HG02759 (cell line): ENCODE measurements around the gene KRTAP10-1.
"Not testable (repeated sequence)": the region's sequence is repeated elsewhere in the genome, so short reads cannot be mapped to it uniquely, and the experiment has no call there.

ENCODE experiments used
- ATAC-seq: cut with Tn5 transposase; IDR thresholded peaks from one replicate; pipeline ENCODE4 v1.9.1; 2021; ENCODE audit warnings: mild to moderate bottlenecking, moderate library complexity; ENCODE audit not compliant: unreplicated experiment

KRTAP10-1 gene

DNA sequence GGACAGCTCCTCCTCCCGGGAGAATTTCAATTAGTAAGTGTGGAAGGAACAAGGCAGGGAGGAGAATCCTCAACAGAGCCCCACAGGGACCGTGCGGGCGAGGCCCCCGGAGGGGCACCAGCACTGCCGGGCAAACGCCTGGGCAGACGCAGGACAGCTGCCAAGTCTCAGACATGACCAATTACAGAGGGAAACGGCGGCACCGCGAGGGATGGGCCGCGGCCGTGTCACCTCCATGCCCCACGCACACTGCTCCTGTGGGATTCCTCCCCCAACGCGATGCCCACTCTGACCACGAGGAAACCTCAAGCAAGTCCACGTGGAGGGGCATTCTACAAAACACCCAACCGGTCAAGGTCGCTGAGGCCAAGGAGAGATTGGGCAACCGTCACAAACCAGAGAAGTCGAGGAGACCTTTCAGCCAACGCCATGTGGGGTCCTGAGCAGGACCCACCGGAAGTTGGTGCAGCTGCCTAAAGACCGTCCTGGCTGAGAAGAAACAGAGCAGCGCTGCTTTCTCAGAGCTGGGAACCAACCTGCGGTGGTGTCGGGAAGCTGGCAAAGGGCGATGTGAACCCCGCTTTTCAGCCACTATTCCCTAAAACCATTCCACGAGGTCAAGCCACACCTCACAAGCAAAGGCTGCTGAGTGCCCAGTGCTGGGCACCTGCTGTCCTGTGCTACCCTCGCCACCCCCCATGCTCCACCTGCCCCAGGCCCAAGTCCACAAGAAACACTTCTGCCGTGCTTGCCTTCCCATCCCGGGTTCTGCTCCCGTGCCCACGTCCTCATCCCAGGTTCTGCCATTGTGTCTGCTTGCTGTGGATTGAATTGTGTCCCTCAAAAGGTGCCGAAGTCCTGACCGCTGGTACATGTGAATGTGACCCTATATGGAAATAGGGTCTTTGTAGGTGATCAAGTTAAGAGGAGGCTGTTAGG is 32.1 kb upstream of the KRTAP10-1 start:
- no peak for ATAC-seq

DNA sequence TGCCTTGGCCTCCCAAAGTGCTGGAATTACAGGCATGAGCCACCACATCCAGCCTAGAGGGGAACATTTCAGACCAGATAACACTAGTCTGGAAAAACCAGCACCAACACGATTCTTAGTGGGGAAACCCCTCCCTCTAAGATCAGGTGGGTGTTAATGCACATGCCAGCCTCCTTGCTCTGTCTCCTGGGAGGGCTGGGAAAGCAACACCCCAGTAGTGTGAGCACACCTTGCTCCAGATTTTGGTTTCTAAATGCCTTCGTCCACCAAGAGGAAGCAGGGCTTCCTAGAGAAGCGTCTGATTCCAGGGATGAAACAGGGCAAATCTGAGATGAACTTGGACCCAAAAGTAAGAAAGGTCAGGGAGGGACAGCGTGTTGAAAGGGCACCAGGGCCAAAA is 31.3 kb upstream of the KRTAP10-1 start:
- no peak for ATAC-seq

DNA sequence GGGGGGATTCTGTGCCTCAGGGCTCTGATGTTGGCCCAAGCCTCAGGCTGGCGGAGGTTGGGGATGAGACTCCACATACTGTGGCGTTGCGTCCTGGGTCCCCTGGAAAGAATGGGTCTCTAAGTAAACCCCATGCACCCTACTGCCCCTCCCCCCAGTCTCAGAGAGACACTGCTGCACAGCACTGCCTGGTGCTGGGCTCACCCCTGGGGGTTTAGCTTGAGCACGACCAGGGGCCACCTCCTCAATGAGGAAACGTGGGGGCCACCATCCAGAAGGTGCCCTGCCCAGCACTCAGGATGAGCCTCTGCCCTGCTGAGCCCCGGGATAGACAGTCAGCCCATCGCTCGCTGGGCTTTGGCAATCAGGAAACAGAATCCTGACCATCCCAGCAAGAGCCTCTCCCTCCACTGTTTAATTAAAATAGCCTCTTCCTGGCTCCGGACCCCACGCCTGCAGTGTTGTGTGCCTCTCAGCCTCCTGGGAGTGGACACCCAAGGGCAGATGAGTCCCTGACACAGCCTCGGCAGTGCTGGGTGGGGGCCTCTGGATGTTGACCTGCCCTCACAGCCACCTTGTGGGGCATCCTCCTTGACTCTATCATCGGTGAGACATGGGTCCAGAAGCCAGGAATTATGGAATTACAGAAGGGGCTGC is 30.0 kb upstream of the KRTAP10-1 start:
- no peak for ATAC-seq

DNA sequence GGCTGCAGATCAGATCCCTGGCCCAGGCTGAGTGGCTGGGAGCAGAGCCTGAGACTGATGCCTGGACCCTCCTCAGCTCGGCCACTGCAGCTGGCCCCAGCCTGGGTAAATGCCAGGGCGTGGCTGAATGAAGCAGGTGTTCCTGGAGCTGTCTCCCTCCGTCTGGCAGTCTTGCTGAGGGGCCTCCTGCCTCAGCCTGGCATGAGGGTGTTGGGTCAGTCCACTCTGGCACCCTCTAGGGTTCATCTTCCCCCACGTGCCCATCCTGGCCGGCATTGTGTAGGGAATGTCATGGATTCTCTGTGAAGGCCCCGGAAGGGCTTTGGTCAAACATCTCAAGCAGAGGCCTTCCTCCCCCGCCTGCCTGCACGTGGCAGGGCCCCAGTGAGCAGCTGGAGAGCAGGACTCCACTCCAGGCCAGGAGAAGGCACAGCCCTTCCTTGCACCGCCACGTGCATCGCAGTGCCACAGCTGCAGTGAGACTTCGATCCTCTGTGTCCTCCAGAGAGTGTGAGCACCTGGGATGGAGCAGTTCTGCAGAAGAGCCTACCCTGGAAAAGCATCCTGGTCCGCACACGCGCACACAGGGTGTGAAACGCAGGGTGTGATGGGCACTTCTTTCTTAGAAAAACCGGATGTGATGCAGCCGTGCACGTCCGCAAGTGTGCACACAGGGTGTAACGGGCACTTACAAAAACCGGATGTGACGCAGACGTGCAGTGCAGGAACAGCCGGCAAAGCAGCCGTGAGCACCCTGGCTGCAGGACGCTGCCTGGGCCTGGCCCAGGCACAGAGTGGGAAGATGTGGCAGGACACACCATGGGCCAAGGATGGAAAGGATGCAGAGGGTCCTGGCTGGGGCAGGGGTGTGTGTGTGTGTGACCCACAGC is 28.9 kb upstream of the KRTAP10-1 start:
- no peak for ATAC-seq

DNA sequence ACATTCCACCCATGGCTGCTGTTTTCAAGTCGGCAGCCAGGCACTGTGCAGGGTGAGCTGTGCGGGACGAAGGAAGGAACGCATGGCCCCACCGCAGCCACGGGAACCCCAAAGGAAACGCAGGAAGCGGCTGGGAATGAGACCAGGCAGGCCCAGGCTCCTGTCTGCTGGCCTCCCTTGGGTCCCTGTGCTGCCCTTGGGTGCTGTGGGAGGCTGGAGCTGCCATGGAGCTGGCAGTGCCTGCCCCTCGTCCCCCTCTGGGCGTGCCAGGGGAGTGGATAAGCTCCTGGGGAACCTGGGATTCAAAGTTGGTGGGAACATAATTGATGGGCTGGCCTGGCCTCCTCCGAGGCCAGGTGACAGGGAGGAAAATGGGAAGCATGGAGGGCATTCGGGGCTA is 28.3 kb upstream of the KRTAP10-1 start:
- no peak for ATAC-seq

DNA sequence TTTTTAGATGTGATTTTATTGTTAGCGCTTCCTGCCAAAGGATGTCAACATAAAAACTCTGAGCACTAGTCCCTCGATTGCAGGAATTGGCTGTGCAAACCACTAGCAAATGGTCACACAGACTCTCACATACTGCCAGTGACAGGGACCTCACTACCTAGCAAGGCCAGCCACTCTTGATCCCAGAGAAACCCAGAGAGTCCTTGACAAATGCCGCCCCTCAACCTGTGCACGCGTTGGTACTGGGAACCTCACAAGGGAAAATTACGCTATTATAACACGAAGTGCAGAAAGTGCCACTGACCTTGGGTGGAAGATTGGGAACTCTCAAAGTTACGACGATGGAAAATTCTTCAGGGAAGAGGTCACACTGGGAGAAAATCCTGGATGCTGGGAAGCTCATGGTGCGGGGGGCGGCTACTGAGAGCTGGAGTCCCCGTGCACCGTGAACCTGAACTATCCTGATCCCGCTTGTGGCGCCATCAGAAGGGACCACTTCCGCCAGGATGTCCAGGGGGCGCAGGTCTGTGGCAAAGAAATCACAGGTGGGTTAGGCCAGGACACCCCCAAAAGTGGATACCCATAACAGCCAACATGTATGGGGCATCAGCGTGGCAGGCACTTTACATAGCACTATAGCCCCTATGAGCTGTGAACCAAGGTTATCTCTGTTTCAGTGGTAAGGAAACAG is 27.6 kb upstream of the KRTAP10-1 start:
- ATAC-seq, result no peak

DNA sequence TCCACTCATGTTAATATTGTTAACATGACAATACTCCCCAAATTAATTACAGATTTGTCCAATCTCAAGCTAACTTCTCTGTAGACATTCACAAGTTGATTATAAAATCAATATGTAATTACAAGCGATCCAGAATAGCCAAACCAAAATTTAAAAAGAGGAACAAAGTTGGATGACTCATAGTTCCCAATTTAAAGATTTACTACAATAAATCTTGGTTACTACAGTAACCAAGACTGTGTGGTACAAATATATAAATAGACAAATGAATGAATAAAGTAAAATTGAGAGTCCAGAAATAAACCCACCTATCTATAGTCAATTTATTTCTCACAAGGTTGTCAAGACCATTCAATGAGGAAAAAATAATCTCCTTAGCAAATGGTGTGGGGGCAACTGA is 26.4 kb upstream of the KRTAP10-1 start:
- ATAC-seq, result no peak

DNA sequence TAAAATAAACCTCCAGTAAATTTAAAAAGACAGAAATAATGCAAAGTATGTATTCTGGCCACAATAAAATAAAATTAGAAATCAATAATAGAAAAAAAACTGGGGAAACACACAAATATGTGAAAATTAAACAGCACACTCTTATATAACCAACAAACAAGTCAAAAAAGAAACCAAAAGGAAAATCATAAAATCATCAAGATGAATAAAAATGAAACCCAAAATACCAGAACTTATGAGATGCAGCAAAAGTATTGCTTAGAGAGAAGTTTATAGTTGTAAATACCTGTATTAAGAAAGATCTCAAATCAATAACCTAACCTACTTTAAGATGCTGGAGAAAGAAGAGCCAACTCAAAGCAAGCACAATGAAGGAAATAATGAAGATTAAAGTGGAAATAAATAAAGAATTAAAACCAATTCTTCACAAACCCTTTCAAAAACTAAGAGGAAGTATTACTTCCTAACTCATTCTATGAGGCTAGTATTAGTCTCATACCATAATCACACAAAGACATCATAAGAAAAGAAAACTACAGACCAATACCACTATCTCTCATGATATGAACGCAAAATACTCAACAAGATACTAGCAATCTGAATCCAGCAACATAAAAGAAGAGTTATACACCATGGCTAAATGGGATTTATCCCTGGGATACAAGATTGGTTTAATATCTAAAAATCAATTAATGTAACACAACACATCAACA is 25.0 kb upstream of the KRTAP10-1 start:
- ATAC-seq, result no peak

DNA sequence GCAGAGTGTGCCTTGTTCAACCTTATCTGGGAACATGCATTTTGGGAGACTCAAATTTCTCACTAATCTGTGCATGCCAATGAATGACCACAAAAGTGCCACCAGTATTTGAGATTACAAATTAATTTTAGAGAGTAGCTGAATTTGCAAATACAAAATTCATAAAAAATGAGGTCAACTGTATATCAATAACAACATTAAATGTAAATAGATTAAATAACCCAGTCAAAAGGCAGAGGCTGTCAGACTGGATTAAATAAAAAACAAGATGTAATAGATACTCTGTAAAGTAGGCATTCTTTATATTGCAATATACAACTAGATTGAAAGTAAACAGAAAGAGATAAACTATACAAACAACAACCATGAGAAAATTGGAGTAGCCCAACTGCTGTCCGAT is 24.1 kb upstream of the KRTAP10-1 start:
- no peak for ATAC-seq

DNA sequence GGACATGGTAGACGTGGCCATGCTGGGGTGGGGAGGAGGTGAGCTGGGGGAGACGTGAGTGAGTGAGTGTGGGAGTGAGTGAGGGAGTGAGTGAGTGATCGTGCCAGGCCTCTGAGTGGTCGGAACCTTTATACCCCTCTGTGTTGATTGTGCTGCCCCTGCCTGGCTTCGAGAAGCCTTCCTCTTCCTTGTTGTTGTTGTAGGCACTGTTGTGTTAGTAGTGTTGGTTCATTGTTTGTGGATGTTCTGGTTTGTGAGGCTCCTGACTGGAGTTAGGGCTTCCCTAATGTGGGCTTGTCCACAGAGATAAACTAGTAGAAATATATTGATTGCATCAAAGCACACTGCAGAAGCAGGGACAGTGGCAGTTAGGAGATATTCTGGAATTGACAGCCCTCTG is 18.7 kb upstream of the KRTAP10-1 start, which contains the start of gene KRTAP10-3:
TSS of gene KRTAP10-3 (minus strand) at position 101 of the 400 bp plus-strand sequence. CDS start at position 21, 80 bp downstream.
- ATAC-seq, result no peak

DNA sequence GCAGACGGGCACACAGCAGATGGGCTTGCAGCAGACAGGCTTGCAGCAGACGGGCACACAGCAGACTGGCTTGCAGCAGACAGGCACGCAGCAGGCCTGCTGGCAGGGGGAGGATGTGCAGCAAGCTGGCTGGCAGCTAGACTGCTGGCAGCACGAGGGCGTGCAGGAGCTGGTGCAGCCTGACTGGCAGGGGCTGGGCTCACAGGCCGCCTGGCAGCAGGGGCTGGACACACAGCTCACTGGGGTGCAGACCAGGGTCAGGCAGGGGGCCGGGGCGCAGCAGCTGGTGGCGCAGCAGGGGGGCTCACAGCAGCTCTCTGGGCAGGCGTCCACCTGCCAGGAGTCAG is 18.3 kb upstream of the KRTAP10-1 start:
- ATAC-seq, result not testable (repeated sequence)

DNA sequence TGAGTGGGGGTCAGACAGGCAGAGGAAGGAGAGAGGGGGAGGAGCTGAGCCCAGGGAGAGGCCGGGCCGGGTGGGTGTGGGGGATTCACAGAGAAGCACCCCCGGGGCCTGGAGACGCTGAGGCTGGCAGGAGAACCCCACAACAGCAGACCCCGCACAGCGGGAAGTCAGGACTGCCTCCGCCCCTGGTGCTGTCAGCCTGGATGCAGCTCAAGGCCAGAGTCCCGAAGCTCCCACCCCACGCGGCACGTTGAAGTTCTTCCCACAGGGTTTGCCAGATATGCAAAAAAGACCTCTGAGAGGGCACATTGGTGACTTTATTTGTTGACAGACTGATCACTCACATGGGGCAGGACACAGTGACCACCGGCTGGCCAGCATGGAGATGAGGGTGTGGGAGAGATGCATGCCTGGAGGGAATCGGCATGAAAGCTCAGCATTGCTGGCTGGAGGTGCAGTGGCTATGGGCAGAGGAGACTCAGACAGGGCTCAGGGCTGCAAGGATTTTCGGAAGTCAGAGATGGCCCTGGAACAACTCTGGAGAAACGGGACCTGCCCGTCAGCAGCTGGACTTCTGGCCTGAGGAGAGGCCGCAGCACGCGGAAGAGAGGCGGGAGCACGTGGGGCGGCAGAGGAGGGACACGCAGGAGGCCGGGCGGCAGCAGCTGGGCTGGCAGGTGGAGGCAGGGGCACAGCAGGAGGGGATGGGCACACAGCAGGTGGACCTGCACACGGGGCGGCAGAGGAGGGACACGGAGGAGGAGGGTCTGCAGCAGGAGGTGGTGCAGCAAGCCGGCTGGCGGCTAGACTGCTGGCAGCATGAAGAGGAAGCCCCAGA is 17.7 kb upstream of the KRTAP10-1 start:
- no peak for ATAC-seq

DNA sequence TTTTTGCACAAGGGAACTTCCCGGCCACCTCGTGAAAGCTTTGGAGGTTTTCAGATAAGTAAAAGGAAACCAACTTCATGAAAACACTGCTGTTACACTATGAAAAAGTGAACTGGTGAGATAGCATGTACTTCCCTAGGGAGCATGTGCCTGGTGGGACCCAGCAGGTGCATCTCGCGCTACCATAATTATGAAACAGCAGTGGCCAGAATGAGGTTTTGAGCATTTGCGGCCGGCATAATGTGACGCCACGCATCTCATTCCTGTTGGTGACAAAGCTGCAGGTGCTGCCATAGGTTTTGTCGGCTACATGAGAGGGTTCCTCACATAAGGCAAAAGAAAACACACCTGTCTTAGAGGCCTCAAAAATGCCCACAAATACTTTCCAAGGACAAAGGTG is 16.9 kb upstream of the KRTAP10-1 start:
- ATAC-seq, result no peak

DNA sequence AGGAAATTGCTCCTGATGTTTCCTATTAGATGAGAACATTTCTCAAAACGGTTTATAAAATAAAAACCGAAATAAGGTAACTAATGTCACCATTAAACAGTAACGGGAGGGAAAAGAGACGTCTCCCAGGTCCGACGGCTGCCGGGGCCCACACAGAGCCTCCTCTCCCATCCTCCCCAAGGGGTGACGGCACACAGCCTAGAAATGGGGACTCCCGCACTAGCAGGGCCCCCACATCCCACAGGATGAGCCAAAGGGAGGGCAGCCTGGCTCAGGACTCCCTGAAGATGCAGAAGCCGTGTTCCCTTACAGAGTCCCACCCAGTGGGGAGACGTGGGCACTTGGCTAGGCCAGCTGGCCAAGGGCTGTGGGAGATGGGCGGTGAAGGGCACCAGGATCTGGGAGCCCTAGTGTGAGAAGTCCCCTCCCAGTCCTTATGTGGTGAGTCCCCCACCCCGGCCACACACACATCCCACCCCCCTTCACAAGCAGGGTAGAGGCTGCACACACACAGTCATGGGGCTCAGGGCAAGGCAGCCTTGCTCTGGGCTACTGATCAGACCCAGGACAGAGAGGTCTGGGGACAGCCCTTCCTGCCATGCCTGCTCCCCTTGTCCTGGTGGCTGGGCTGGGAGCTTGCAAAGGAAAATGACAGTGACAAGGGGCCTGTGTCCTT is 15.3 kb upstream of the KRTAP10-1 start:
- no peak for ATAC-seq

DNA sequence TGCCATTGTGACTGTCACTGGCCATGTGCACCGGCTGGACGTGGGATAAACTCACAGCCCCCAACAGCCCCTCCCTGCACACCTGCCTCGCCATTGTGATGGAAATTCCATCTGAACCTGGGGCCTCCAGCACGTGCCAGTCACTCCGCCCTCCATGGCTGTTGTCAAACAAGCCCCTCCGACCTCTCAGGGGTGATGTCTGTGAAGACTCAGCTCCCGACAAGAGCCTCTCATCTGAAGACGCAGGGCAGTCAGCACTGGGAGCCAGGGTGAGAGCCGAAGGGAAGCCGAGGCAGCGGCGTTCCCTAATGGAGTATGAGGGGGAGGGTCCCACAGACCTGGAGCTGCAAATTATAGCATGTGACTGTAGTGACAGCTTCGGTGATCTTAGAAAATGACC is 12.7 kb upstream of the KRTAP10-1 start:
- ATAC-seq, result no peak

DNA sequence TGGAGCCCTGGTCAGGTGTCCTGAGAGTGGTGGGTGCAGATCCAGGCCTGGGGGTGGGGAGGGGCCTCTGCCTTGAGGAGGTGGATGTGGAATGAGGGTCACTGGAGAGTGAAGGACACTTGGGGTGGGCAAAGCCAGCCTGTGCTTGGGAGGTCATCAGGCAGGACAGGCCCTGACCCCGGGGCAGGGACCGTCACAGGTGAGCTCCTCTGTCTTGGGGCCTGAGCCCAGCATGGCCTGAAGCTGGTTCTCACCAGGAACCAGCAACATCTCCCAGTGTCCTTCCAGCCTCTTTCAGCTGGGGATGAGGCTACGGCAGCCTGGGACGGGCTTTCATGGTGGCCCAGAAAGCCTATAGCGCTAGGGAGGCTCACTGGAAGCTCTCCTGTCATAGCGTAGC is 12.1 kb upstream of the KRTAP10-1 start:
- ATAC-seq, result no peak

DNA sequence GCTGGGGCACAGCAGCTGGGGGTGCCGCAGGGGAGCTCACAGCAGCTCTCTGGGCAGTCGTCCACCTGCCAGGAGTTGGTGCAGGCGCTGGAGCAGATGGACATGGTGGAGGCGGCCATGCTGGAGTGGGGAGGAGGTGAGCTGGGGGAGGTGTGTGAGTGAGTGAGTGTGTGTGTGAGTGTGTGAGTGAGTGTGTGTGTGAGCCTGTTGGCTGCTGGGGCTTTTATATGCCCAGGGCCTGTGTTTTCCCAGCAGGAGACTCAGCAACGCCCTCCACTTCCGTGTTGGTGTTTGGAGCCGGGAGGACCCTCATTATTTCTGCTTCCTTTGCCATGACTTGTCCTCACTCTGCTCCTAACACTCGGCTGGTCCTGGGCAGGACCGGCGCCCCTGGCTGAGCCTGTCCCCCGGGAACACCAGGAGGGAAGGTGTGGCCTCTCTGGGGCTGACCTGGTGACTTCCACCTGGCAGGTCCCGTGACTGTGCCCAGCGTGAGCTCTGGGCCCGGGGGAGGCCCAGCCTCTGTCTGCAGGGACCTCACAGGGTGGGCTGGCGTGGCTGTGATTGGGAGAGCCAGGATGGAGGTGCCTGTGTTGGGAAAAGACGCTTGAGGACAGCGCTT is 11.5 kb upstream of the KRTAP10-1 start, which contains the start of gene KRTAP10-2:
TSS of gene KRTAP10-2 (minus strand) at position 166 of the 622 bp plus-strand sequence. CDS start at position 119, 47 bp downstream.
- ATAC-seq, result no peak

DNA sequence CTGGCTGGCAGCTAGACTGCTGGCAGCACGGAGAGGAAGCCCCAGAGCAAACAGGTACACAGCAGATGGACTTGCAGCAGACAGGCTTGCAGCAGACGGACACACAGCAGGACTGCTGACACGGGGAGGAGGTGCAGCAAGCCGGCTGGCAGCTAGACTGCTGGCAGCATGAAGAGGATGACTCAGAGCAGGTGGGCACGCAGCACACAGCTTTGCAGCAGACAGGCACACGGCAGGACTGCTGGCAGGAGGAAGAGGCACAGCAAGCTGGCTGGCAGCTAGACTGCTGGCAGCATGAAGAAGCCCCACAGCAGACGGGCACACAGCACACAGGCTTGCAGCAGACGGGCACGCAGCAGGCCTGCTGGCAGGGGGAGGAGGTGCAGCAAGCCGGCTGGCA is 10.8 kb upstream of the KRTAP10-1 start:
- ATAC-seq, result no peak
